Articular chondrocyte of knee joint (primary cell): ENCODE measurements around the gene TJAP1. TPM values are rescaled to one million over a fixed set of nuclear protein-coding genes. Genes with fewer than 3 reads are reported as not detected.

Experiments used
- small RNA-seq: library from RNA; depleted of rRNA; stranded (forward); fragments of <200 nt; gene quantifications from one replicate; pipeline ENCODE3, GENCODE V24; 2012
- total RNA-seq: library from RNA; depleted of rRNA; stranded (reverse); fragments of >200 nt; gene quantifications from 2 replicates; pipeline ENCODE4 v1.2.3, GENCODE V29; 2012

The TJAP1 gene, protein sequence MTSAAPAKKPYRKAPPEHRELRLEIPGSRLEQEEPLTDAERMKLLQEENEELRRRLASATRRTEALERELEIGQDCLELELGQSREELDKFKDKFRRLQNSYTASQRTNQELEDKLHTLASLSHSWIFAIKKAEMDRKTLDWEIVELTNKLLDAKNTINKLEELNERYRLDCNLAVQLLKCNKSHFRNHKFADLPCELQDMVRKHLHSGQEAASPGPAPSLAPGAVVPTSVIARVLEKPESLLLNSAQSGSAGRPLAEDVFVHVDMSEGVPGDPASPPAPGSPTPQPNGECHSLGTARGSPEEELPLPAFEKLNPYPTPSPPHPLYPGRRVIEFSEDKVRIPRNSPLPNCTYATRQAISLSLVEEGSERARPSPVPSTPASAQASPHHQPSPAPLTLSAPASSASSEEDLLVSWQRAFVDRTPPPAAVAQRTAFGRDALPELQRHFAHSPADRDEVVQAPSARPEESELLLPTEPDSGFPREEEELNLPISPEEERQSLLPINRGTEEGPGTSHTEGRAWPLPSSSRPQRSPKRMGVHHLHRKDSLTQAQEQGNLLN
- total RNA-seq, result 12.4 and 13.7 TPM in 2 replicates

GRCh38 chr6:43477235-43478007 lies at the start of gene TJAP1:
TSS of gene TJAP1 (plus strand) at chr6:43477570. CDS start at chr6:43499002, 21,432 bp downstream.

GRCh38 chr6:43455531-43456428 lies 21.6 kb upstream of the TJAP1 start, which contains the start of gene DLK2:
TSS of gene DLK2 (minus strand) at chr6:43455548. CDS start at chr6:43454825, 723 bp downstream.

DNA sequence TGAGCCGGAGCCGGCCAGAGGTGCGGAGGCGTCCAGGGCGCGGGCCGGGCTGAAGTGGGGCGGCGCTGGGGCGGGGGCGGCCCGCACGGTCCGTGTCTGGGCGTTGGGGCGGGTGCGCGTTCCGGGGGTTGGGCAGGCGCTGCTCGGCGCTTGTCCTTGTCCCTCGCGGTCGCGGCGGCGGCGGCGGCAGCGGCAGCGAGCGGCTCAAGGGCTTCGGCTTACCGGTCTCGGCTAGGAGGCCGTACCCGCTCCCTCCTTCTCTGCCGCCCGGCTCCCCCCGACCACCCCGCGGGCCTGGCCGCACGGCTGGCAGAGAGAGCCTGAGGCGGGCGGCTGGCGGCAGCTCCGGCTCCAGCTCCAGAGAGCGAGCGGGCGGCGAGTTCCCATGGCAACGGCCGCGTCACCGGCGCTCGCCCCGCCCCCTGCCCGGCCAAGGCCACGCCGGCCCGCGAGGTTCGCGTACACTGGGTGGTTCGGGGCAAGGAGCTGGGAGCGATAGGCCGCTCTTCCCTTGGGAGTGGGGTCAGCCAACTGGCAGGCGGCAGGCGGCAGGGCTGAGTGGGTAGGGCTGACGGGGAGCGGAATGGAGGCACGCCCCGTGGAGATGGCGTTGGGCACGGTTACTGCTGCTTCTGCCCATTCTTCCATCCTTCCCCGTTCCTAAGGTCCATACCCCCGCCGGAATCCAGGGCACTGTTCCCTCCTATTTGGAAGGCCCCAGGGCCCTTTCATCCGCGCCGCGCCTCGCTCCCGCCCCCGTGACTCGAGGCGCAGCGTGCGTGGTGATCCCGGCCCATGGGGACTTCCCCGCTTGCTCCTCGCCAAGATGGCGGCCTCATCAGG lies 32.8 kb downstream of the TJAP1 start, which contains the start of gene LRRC73:
Gene LRRC73, minus strand, starts transcription at position 363 of the 843 bp plus-strand sequence. CDS start 561 bp downstream, outside the sequence.

DNA sequence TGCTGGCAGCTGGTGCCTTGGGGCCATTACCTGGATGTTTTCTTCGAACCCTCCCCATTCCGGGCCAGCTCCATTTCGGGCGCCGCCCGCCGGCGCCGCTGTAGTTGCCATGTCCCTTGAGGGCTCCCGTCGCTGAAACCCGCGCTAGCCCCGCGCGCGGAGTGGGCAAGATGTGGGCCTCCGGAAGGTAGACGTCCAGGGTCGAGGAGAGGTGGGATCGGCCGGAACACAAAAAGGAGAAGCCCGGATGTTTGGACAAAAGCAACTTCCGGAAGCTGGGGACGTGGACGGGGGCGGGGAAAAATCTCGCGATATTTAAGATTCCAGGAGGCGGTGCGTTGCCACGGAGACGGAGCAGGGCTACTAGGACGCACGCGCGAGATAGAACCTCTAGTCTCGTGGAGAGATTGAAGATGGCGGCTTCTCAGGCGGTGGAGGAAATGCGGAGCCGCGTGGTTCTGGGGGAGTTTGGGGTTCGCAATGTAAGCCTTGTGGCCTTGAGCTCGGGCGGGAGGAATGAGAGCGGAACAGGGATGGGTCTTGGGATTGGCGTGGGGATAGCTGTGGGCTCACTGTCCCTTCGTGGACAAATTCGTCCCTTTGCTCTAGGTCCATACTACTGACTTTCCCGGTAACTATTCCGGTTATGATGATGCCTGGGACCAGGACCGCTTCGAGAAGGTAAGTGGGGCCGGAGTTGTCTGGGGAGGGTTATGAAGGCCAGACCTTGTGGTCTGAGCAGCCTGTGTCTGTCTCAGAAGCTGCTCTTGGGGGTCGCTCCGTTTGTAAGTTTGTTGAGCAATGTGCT lies 39.5 kb downstream of the TJAP1 start, which contains the start of the genes POLR1C and YIPF3:
Gene POLR1C, plus strand, starts transcription at position 393 of the 808 bp plus-strand sequence. Its CDS starts 21 bp downstream, at position 414.
Gene YIPF3, minus strand, starts transcription at position 230 of the 808 bp plus-strand sequence. Its CDS starts 119 bp downstream, at position 111.

Small RNA genes within 50 kb of the gene (small RNA-seq; reads per million reads assigned to genes)
- gene MIR6780B (not detected), gene RF00426 (not detected), gene RNU6-1113P (not detected)

Other genes with a start within 250 kb of the TJAP1 start
- 37.6 and 40.1 TPM in 2 replicates for gene DNPH1, start 248.1 kb upstream of the TJAP1 start, total RNA-seq
- under 0.01 TPM in 2 replicates for gene TTBK1, start 234.1 kb upstream of the TJAP1 start, total RNA-seq
- not detected in 2 replicates for gene SLC22A7, start 179.3 kb upstream of the TJAP1 start, total RNA-seq
- 0.32 TPM in 1 of 2 replicates, not detected in the other for gene CRIP3, start 168.7 kb upstream of the TJAP1 start, total RNA-seq
- gene ZNF318, start 107.9 kb upstream of the TJAP1 start, total RNA-seq, result 14.9 and 15.0 TPM in 2 replicates
- gene ABCC10, start 50.0 kb upstream of the TJAP1 start, total RNA-seq, result 17.5 and 17.6 TPM in 2 replicates
- 0.11 TPM in 1 of 2 replicates, not detected in the other for gene DLK2, start 22.0 kb upstream of the TJAP1 start, total RNA-seq
- gene LRRC73, start 32.8 kb downstream of the TJAP1 start, total RNA-seq, result 0.32 and 0.39 TPM in 2 replicates
- 109 and 122 TPM in 2 replicates for gene YIPF3, start 39.4 kb downstream of the TJAP1 start, total RNA-seq
- gene POLR1C, start 39.5 kb downstream of the TJAP1 start, total RNA-seq, result 24.3 and 29.1 TPM in 2 replicates
- 25.8 and 26.0 TPM in 2 replicates for gene XPO5, start 98.5 kb downstream of the TJAP1 start, total RNA-seq
- 20.1 and 28.2 TPM in 2 replicates for gene POLH, start 98.6 kb downstream of the TJAP1 start, total RNA-seq
- 42.7 and 51.7 TPM in 2 replicates for gene GTPBP2, start 151.7 kb downstream of the TJAP1 start, total RNA-seq
- gene MAD2L1BP, start 158.3 kb downstream of the TJAP1 start, total RNA-seq, result 26.1 and 29.3 TPM in 2 replicates
- gene RSPH9, start 167.5 kb downstream of the TJAP1 start, total RNA-seq, result 0.65 and 0.86 TPM in 2 replicates
- gene MRPS18A, start 210.2 kb downstream of the TJAP1 start, total RNA-seq, result 28.1 and 29.0 TPM in 2 replicates